GM23248 (cell line): ENCODE measurements around the gene CENPP. TPM values are rescaled to one million over a fixed set of nuclear protein-coding genes. Genes with fewer than 3 reads are reported as not detected.

Experiments used
- DNase-seq: peaks from one replicate; pipeline ENCODE4 v3.0.0-alpha.2; 2015
- H2AFZ ChIP-seq: fragments of 200-600 bp; sonication (generic); 2 replicates; pipeline ENCODE4 v1.6.1; 2016; ENCODE audit warnings: antibody characterized with exemption
- H3F3A ChIP-seq: fragments of 200-600 bp; sonication (generic); 2 replicates; pipeline ENCODE4 v1.6.1; 2016; ENCODE audit warnings: mild to moderate bottlenecking, antibody characterized with exemption, mixed run types; ENCODE audit not compliant: insufficient read depth
- H3K27ac ChIP-seq: fragments of 200-600 bp; sonication (generic); 2 replicates; pipeline ENCODE4 v1.5.1; 2016; ENCODE audit warnings: mild to moderate bottlenecking
- H3K27me3 ChIP-seq: fragments of 200-600 bp; sonication (generic); replicated peaks from 2 replicates; pipeline ENCODE4 v1.6.1; 2016; ENCODE audit warnings: mild to moderate bottlenecking; ENCODE audit not compliant: insufficient read depth
- H3K36me3 ChIP-seq: fragments of 200-600 bp; sonication (generic); 2 replicates; pipeline ENCODE4 v1.6.1; 2016; ENCODE audit warnings: low read depth, mild to moderate bottlenecking
- H3K4me1 ChIP-seq: fragments of 200-600 bp; sonication (generic); 2 replicates; pipeline ENCODE4 v1.6.1; 2016; ENCODE audit warnings: mild to moderate bottlenecking; ENCODE audit not compliant: insufficient read depth
- H3K4me2 ChIP-seq: fragments of 200-600 bp; sonication (generic); one replicate; pipeline ENCODE4 v1.6.1; 2016; ENCODE audit warnings: mild to moderate bottlenecking; ENCODE audit not compliant: unreplicated experiment
- H3K4me3 ChIP-seq: fragments of 200-600 bp; sonication (generic); 2 replicates; pipeline ENCODE4 v1.5.1; 2016; ENCODE audit warnings: mild to moderate bottlenecking
- H3K79me2 ChIP-seq: fragments of 200-600 bp; sonication (generic); 2 replicates; pipeline ENCODE4 v1.6.1; 2016; ENCODE audit warnings: mild to moderate bottlenecking; ENCODE audit not compliant: insufficient read depth
- H3K9ac ChIP-seq: fragments of 200-600 bp; sonication (generic); 2 replicates; pipeline ENCODE4 v1.6.1; 2016; ENCODE audit warnings: mild to moderate bottlenecking
- H3K9me2 ChIP-seq: fragments of 200-600 bp; sonication (generic); 2 replicates; pipeline ENCODE4 v1.6.1; 2016; ENCODE audit warnings: mixed run types, mild to moderate bottlenecking, moderate library complexity; ENCODE audit not compliant: insufficient read depth
- H3K9me3 ChIP-seq: fragments of 200-600 bp; sonication (generic); one replicate; pipeline ENCODE4 v1.6.1; 2017; ENCODE audit warnings: low read depth
- H4K20me1 ChIP-seq: fragments of 200-600 bp; sonication (generic); 2 replicates; pipeline ENCODE4 v1.6.0; 2016; ENCODE audit not compliant: insufficient read depth
- EZH2 ChIP-seq: fragments of 200-600 bp; sonication (generic); IDR thresholded peaks from 2 replicates; pipeline ENCODE4 v1.6.1; 2018; ENCODE audit warnings: antibody characterized with exemption, mild to moderate bottlenecking; ENCODE audit not compliant: insufficient read depth, poor library complexity, severe bottlenecking
- EZH2phosphoT487 ChIP-seq: fragments of 200-600 bp; sonication (generic); IDR thresholded peaks from 2 replicates; pipeline ENCODE4 v1.6.1; 2018; ENCODE audit warnings: antibody characterized with exemption, moderate library complexity, mild to moderate bottlenecking, low read depth; ENCODE audit not compliant: insufficient read depth
- WGBS, 2 experiments: methylation state at CpG; one replicate each; pipeline ENCODE4 v1.1.6; 2015 to 2017; ENCODE audit warnings: low lambda C conversion rate in 2 of 2, low coverage in 1 of 2; ENCODE audit errors: missing lambda C conversion rate in 2 of 2; 5-methylcytosine and 5-hydroxymethylcytosine counted together
- in situ Hi-C: fragments of 300-500 bp; cut with MboI; formaldehyde crosslinking; loops from 2 replicates; pipeline ENCODE4 v1.15.0; 2020
- polyA plus RNA-seq: library from polyadenylated mRNA; unstranded; fragments of >200 nt; fragmentation: Nextera tagmentation; extraction: Ambion mirVana; gene quantifications from 2 replicates; pipeline ENCODE4 v1.2.1, GENCODE V29; 2016
- total RNA-seq: library from RNA; depleted of rRNA; stranded (reverse); fragments of >200 nt; shearing (Covaris generic); gene quantifications from 2 replicates; pipeline ENCODE4 v1.2.3, GENCODE V29; 2014

Gene CENPP
- total and polyA plus RNA-seq, 2 experiments from 2014 or later: 2.5 to 7.4 TPM

GRCh38 chr9:92353051-92353450 is 27.3 kb downstream of the CENPP start:
- Histone ChIP-seq H3K27me3 (no peaks in the 10 kb centered on the region), H3K9me3 (no peaks in the 10 kb centered on the region), H3K4me3 (no peak overlapping the region), H3K36me3 (no peaks in the 10 kb centered on the region), H4K20me1 (no peaks in the 10 kb centered on the region), H3K4me2 (no peak overlapping the region), H3K27ac (no peak overlapping the region), H3K4me1 (peaks cover 17% of the 10 kb centered on the region), H3K9ac (no peak overlapping the region), H3F3A (peaks cover 16% of the 10 kb centered on the region), H3K79me2 (no peaks in the 10 kb centered on the region), H2AFZ (no peak overlapping the region), H3K9me2 (no peaks in the 10 kb centered on the region)
- TF ChIP-seq EZH2: no peak
- no peak for TF ChIP-seq EZH2phosphoT487
- in situ Hi-C loops: no loop called here
- WGBS, 2 experiments: 86 to 87% methylated on average over 6 of the region's 6 CpGs
- DNase-seq: no peak

- Histone ChIP-seq H3K9me2 (no peaks in the 10 kb centered on the region), H4K20me1 (no peaks in the 10 kb centered on the region)
- no peak for DNase-seq
These were observed 33.7 kb downstream of the CENPP start for GRCh38 chr9:92359394-92359995.

GRCh38 chr9:92360083-92360482 is 34.3 kb downstream of the CENPP start:
- Histone ChIP-seq H3K9me2 (no peaks in the 10 kb centered on the region), H3K4me3 (no peak overlapping the region), H3K9ac (no peak overlapping the region), H2AFZ (no peak overlapping the region), H4K20me1 (no peaks in the 10 kb centered on the region), H3K79me2 (no peaks in the 10 kb centered on the region), H3K9me3 (no peaks in the 10 kb centered on the region), H3F3A (no peaks in the 10 kb centered on the region), H3K4me2 (no peak overlapping the region), H3K27me3 (no peaks in the 10 kb centered on the region), H3K36me3 (no peaks in the 10 kb centered on the region), H3K27ac (no peak overlapping the region), H3K4me1 (no peaks in the 10 kb centered on the region)
- no peak for TF ChIP-seq EZH2
- no peak for TF ChIP-seq EZH2phosphoT487
- 50 to 54% methylated on average over 3 of the region's 3 CpGs for WGBS, 2 experiments
- DNase-seq: no peak
- in situ Hi-C loops: no loop called here

More at GRCh38 chr9:92359394-92359995, 33.7 kb downstream of the CENPP start:
- WGBS, 2 experiments: 44 to 49% methylated on average over 2 of the region's 2 CpGs
- Histone ChIP-seq H3K4me3 (no peak overlapping the region), H3K4me1 (no peaks in the 10 kb centered on the region), H2AFZ (no peak overlapping the region), H3F3A (no peaks in the 10 kb centered on the region), H3K27ac (no peak overlapping the region), H3K4me2 (no peak overlapping the region), H3K9me3 (no peaks in the 10 kb centered on the region), H3K27me3 (no peaks in the 10 kb centered on the region), H3K9ac (no peak overlapping the region), H3K79me2 (no peaks in the 10 kb centered on the region), H3K36me3 (no peaks in the 10 kb centered on the region)
- TF ChIP-seq EZH2: no peak
- TF ChIP-seq EZH2phosphoT487: no peak
- in situ Hi-C loops: no loop called here

GRCh38 chr9:92369075-92369474 is 43.3 kb downstream of the CENPP start:
- Histone ChIP-seq H3K4me1 (no peaks in the 10 kb centered on the region), H3K4me2 (no peak overlapping the region), H3K36me3 (peaks cover 5% of the 10 kb centered on the region; the same call in 1 of the 2 replicates), H2AFZ (no peak overlapping the region), H3F3A (no peaks in the 10 kb centered on the region), H3K9ac (no peak overlapping the region), H3K27me3 (no peaks in the 10 kb centered on the region), H3K9me2 (no peaks in the 10 kb centered on the region), H3K4me3 (no peak overlapping the region), H3K79me2 (no peaks in the 10 kb centered on the region), H3K9me3 (no peaks in the 10 kb centered on the region), H3K27ac (no peak overlapping the region), H4K20me1 (no peaks in the 10 kb centered on the region)
- in situ Hi-C loops: no loop called here
- TF ChIP-seq EZH2: no peak
- TF ChIP-seq EZH2phosphoT487: no peak
- WGBS, 2 experiments: 74 to 82% methylated on average over 2 of the region's 2 CpGs
- no peak for DNase-seq

GRCh38 chr9:92373167-92373566 is 47.4 kb downstream of the CENPP start:
- H3K9ac ChIP-seq: no peak overlapping the region
- H2AFZ ChIP-seq: no peak overlapping the region
- no peaks in the 10 kb centered on the region for H3K27me3 ChIP-seq
- H3K4me2 ChIP-seq: no peak overlapping the region
- no peak overlapping the region for H3K27ac ChIP-seq
- no peaks in the 10 kb centered on the region for H3K9me2 ChIP-seq
- in situ Hi-C loops: no loop called here
- no peaks in the 10 kb centered on the region for H3K9me3 ChIP-seq
- no peak overlapping the region for H3K4me3 ChIP-seq
- no peaks in the 10 kb centered on the region for H4K20me1 ChIP-seq
- H3F3A ChIP-seq: no peaks in the 10 kb centered on the region
- no peak for TF ChIP-seq EZH2phosphoT487
- no peak for TF ChIP-seq EZH2
- H3K4me1 ChIP-seq: no peaks in the 10 kb centered on the region
- H3K79me2 ChIP-seq: no peaks in the 10 kb centered on the region
- H3K36me3 ChIP-seq: peaks cover 5% of the 10 kb centered on the region; the same call in 1 of the 2 replicates
- WGBS, 2 experiments: 83 to 89% methylated on average over 2 of the region's 2 CpGs
- DNase-seq: no peak
